Activated T-helper 17 cell treated with anti-CD3 and anti-CD28 coated beads, Interleukin-2, amount 50 U/mL, for 72 hours (primary cell): ENCODE measurements around the gene ACOT7. TPM values are rescaled to one million over a fixed set of nuclear protein-coding genes. Genes with fewer than 3 reads are reported as not detected.
A peak's percentile ranks its signal among the peaks of the same experiment; 100 is the strongest.
"Not testable (repeated sequence)": the region's sequence is repeated elsewhere in the genome, so short reads cannot be mapped to it uniquely, and the experiment has no call there.

Source experiments
- ATAC-seq: fragments of 150-1000 bp; cut with Tn5 transposase; replicated peaks from 2 replicates; pipeline ENCODE4 v1.10.0; 2021; ENCODE audit warnings: mild to moderate bottlenecking, moderate library complexity
- H3K27ac Mint-ChIP-seq: one replicate; pipeline ENCODE4 v1.8.0; 2022; ENCODE audit warnings: mixed read lengths
- H3K27me3 Mint-ChIP-seq: one replicate; pipeline ENCODE4 v1.8.0; 2022; ENCODE audit warnings: mixed read lengths
- H3K36me3 Mint-ChIP-seq: one replicate; pipeline ENCODE4 v1.8.0; 2022; ENCODE audit warnings: low read depth, mild to moderate bottlenecking, mixed read lengths
- H3K4me1 Mint-ChIP-seq: one replicate; pipeline ENCODE4 v1.8.0; 2022; ENCODE audit warnings: mixed read lengths
- H3K4me3 Mint-ChIP-seq: one replicate; pipeline ENCODE4 v1.8.0; 2022; ENCODE audit warnings: mild to moderate bottlenecking, mixed read lengths
- H3K9me3 Mint-ChIP-seq: one replicate; pipeline ENCODE4 v1.8.0; 2022; ENCODE audit warnings: mixed read lengths
- total RNA-seq, 2 donors: library from RNA; stranded (reverse); gene quantifications; one replicate each; pipeline ENCODE4 v1.2.3, GENCODE V29; 2022

The ACOT7 gene
- total RNA-seq, result 10 to 100 TPM; 43.5 to 96.3 TPM

GRCh38 chr1:6393400-6394187 is at the start of gene ACOT7:
Gene ACOT7, minus strand, starts transcription at chr1:6393767. Its CDS starts 368 bp downstream, at chr1:6393399.
- Mint-ChIP-seq H3K27me3 (no peaks in the 10 kb centered on the region), H3K36me3 (no peaks in the 10 kb centered on the region), H3K27ac (peak within 1 kb of the TSS; percentile 67), H3K4me1 (peaks cover 5% of the 10 kb centered on the region), H3K9me3 (no peaks in the 10 kb centered on the region), H3K4me3 (peak within 1 kb of the TSS; percentile 83)
- peak; percentile 92 for ATAC-seq

GRCh38 chr1:6441586-6441985 is 48.0 kb upstream of the ACOT7 start:
- Mint-ChIP-seq H3K36me3 (no peaks in the 10 kb centered on the region), H3K27me3 (peaks cover 10% of the 10 kb centered on the region), H3K27ac (no peak overlapping the region), H3K9me3 (no peaks in the 10 kb centered on the region), H3K4me3 (peak overlapping the region; percentile 19), H3K4me1 (peaks cover 10% of the 10 kb centered on the region)
- ATAC-seq, result no peak

- H3K36me3 Mint-ChIP-seq, result no peaks in the 10 kb centered on the region
- no peak overlapping the region for H3K27ac Mint-ChIP-seq
- H3K4me1 Mint-ChIP-seq, result peaks cover 10% of the 10 kb centered on the region
- no peaks in the 10 kb centered on the region for H3K9me3 Mint-ChIP-seq
- ATAC-seq, result peak; percentile 91
- H3K27me3 Mint-ChIP-seq, result peaks cover 10% of the 10 kb centered on the region
- H3K4me3 Mint-ChIP-seq, result peak overlapping the region; percentile 48
These were observed 46.9 kb upstream of the ACOT7 start for GRCh38 chr1:6440198-6441126.

GRCh38 chr1:6438047-6438525 is 44.5 kb upstream of the ACOT7 start:
- no peak overlapping the region for H3K27ac Mint-ChIP-seq
- H3K4me1 Mint-ChIP-seq, result peaks cover 4% of the 10 kb centered on the region
- no peaks in the 10 kb centered on the region for H3K9me3 Mint-ChIP-seq
- ATAC-seq, result peak; percentile 64
- H3K27me3 Mint-ChIP-seq, result peaks cover 7% of the 10 kb centered on the region
- no peaks in the 10 kb centered on the region for H3K36me3 Mint-ChIP-seq
- H3K4me3 Mint-ChIP-seq, result no peak overlapping the region

GRCh38 chr1:6437012-6437700 is 43.6 kb upstream of the ACOT7 start:
- H3K27ac Mint-ChIP-seq, H3K27me3 Mint-ChIP-seq, H3K4me1 Mint-ChIP-seq, H3K36me3 Mint-ChIP-seq, ATAC-seq, H3K9me3 Mint-ChIP-seq, H3K4me3 Mint-ChIP-seq: not testable (repeated sequence)

- not testable (repeated sequence) for H3K36me3 Mint-ChIP-seq, H3K27me3 Mint-ChIP-seq, H3K9me3 Mint-ChIP-seq, ATAC-seq, H3K4me1 Mint-ChIP-seq, H3K27ac Mint-ChIP-seq, H3K4me3 Mint-ChIP-seq
These were observed 42.7 kb upstream of the ACOT7 start for GRCh38 chr1:6436277-6436676.

- ATAC-seq, result no peak
- Mint-ChIP-seq H3K27ac (no peak overlapping the region), H3K4me3 (no peak overlapping the region), H3K4me1 (peaks cover 4% of the 10 kb centered on the region), H3K27me3 (peaks cover 7% of the 10 kb centered on the region), H3K36me3 (no peaks in the 10 kb centered on the region), H3K9me3 (no peaks in the 10 kb centered on the region)
These were observed 42.0 kb upstream of the ACOT7 start for GRCh38 chr1:6435547-6435946.

GRCh38 chr1:6435129-6435528 is 41.6 kb upstream of the ACOT7 start:
- Mint-ChIP-seq H3K9me3 (no peaks in the 10 kb centered on the region), H3K36me3 (no peaks in the 10 kb centered on the region), H3K4me3 (no peak overlapping the region), H3K4me1 (peaks cover 4% of the 10 kb centered on the region), H3K27me3 (peaks cover 7% of the 10 kb centered on the region), H3K27ac (no peak overlapping the region)
- ATAC-seq, result no peak

- Mint-ChIP-seq H3K4me1 (peaks cover 4% of the 10 kb centered on the region), H3K27ac (no peak overlapping the region), H3K27me3 (peaks cover 4% of the 10 kb centered on the region), H3K4me3 (no peak overlapping the region), H3K36me3 (no peaks in the 10 kb centered on the region), H3K9me3 (no peaks in the 10 kb centered on the region)
- ATAC-seq, result no peak
These were observed 40.6 kb upstream of the ACOT7 start for GRCh38 chr1:6434186-6434585.

GRCh38 chr1:6431645-6432579 is 38.3 kb upstream of the ACOT7 start:
- not testable (repeated sequence) for H3K4me1 Mint-ChIP-seq, H3K9me3 Mint-ChIP-seq, H3K36me3 Mint-ChIP-seq, H3K4me3 Mint-ChIP-seq, H3K27ac Mint-ChIP-seq, H3K27me3 Mint-ChIP-seq
- ATAC-seq, result peak; percentile 42

GRCh38 chr1:6429660-6430411 is 36.3 kb upstream of the ACOT7 start:
- H3K27ac Mint-ChIP-seq, H3K27me3 Mint-ChIP-seq: not testable (repeated sequence)

GRCh38 chr1:6428453-6428852 is 34.9 kb upstream of the ACOT7 start:
- not testable (repeated sequence) for H3K27me3 Mint-ChIP-seq, H3K4me3 Mint-ChIP-seq, H3K9me3 Mint-ChIP-seq, H3K36me3 Mint-ChIP-seq, H3K27ac Mint-ChIP-seq, H3K4me1 Mint-ChIP-seq, ATAC-seq

More at GRCh38 chr1:6429660-6430411, 36.3 kb upstream of the ACOT7 start:
- H3K4me3 Mint-ChIP-seq, ATAC-seq, H3K9me3 Mint-ChIP-seq, H3K4me1 Mint-ChIP-seq, H3K36me3 Mint-ChIP-seq: not testable (repeated sequence)
